GM21526 (cell line): ENCODE data around the gene SP100.
A peak's percentile ranks its signal among the peaks of the same experiment; 100 is the strongest.
"Not testable (repeated sequence)": the region's sequence is repeated elsewhere in the genome, so short reads cannot be mapped to it uniquely, and the experiment has no call there.

Experiments
- ATAC-seq: cut with Tn5 transposase; IDR thresholded peaks from one replicate; pipeline ENCODE4 v1.9.1; 2021; ENCODE audit warnings: moderate library complexity; ENCODE audit not compliant: unreplicated experiment, low FRiP score

SP100 gene

DNA sequence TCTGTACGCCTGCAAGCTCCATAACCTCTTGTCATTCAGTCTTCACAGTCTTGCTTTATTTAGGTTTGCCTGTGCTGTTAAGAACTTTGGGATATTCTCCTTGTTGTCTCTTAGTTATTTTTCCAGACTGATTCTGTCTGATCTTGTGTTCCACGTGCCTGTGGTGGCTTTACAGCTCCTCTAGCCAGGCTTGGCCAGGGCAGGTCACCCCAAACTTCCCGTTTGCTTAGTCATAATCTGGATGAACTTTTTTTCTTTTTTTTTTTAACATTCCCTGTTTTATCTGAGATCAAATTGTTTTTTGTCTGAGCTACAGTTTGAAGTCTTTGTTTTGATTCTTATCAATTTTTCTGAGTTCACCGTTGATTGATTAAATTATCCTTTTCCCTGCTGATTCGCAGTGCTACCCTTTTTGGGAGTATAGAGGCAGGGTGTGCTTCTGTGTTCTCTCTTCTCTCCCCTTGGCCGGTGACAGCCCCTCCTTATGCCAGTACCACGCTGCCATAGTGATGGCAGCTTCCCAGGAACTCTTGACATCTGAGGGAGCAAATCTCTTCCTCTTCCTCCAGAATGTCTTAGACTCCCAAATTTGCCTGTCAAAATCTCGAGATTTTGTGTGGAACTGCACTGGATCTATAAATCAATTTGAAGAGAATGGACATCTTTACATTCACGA is 2.5 kb downstream of the SP100 start:
- no peak for ATAC-seq

GRCh38 chr2:230419181-230419580 is 3.2 kb downstream of the SP100 start:
- ATAC-seq, result no peak

GRCh38 chr2:230422149-230422548 is 6.1 kb downstream of the SP100 start:
- no peak for ATAC-seq

- no peak for ATAC-seq
These were observed 8.0 kb downstream of the SP100 start for GRCh38 chr2:230423851-230424458.

DNA sequence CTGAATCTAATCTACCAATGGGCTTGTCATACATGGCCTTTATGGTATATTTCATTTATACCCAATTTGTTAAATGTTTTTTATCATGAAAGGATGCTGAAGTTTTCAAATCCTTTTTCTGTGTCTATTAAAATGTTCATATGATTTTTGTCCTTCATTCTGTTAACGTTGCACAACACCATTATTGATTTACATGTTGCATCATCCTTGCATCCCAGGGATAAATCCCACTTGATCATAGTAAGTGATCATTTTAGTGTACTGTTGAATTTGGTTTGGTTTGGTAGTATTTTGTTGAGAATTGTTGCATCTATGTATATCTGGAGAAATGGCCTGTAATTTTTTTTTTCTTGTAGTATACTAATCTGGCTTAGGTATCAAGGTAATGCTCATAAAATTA is 9.4 kb downstream of the SP100 start:
- ATAC-seq, result no peak

GRCh38 chr2:230429513-230429912 is 13.5 kb downstream of the SP100 start:
- ATAC-seq, result no peak

- ATAC-seq, result no peak
These were observed 15.2 kb downstream of the SP100 start for GRCh38 chr2:230430957-230431910.

DNA sequence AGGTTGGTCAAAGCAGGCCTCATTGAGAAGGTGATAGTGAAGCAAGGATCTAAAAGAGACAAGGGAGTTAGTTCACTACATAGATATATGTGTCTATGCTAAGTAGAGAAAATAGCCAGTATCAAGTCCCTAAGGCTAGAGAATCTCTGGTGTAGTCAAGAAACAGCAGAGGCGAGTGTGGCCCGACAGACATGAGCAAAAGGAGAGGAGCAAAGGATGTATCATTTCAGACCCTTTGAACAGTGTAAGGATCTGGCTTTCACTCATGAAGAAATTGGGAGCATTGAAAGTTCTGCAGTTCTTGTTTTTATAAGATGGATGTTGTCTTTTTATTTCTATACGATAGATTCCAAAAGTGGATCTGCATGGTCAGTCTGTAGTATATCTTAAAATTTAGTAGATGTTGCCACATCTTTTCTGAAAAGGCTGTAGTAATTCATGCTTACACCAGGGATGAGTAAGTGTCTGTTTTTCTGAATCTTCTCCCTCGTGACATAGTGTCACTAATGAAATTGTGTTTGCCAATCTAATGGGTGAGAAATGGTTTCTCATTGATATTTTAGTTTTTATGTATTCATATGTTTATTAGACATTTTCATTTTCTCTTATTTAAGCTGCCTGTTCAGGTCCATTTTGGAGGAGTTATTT is 18.8 kb downstream of the SP100 start:
- no peak for ATAC-seq

DNA sequence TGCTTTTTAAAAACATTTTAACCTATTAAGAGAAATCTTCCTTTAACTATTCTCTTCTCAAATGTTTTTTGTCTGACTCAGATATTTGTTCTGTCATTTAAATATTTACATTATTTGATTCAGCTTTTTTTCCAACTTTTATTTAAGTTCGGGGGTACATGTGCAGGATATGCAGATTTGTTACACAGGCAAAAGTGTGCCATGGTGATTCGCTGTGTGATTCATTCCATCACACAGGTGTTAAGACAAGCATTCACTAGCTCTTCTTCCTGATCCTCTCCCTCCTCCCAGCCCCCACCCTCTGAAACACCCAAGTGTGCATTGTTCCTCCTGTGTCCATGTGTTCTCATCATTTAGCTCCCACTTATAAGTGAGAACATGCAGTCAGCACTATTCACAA is 19.4 kb downstream of the SP100 start:
- ATAC-seq, result no peak

GRCh38 chr2:230439121-230439520 is 23.1 kb downstream of the SP100 start:
- not testable (repeated sequence) for ATAC-seq

DNA sequence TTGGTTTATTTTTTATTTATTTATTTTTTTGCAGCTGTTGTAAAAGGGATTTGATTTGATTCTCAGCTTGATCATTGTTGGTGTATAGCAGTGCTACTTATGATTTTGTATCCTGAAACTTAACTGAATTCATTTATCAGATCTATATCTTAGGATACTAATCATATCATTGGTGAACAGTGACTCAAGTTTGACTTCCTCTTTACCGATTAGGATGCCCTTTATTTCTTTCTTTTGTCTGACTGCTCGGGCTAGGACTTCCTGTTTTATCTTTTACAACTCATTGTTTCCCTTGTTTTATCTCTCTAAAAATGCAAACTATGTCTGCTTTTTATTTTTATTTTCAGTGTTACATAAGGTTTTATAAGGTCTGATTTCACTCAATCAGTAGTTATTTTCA is 23.6 kb downstream of the SP100 start:
- ATAC-seq, result no peak

- no peak for ATAC-seq
These were observed 25.4 kb downstream of the SP100 start for GRCh38 chr2:230441227-230441897.

DNA sequence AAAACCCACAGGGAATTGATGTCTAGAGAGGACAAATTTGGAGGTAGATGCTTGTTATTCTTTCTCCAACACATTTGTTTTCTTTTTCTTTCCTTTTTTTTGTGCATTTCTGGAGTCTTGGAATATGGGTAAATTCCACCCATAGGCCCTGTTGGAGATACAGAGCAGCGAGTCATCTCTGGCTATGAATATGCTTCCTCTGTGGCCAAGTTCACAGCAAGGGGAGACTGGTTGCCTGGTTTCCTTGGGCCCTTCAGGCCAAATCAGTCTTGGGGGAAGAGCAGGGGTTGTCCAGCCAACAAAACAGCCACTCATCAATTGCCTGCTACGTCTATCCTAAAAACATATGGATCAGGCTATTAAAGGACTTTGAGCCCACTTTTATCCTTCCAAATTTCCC is 27.5 kb downstream of the SP100 start:
- no peak for ATAC-seq

DNA sequence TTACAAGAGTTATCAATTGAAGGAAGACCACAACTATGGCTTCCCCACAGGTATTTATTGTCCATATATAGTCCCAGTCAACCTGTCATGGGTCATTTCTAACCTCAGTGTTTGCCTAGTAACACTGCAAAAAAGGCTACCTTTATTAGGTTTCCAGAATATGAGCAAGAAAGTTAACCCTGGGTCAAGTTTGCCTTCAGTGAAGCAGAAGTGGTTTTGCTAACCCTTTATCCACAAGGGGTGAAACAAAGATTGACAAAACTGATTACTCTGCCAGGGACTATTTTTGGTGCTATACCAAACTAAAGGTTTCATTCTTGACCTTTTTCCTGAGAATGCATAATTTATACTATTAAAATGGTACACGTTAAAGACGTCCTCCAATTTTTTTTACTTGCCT is 28.8 kb downstream of the SP100 start:
- ATAC-seq, result no peak

DNA sequence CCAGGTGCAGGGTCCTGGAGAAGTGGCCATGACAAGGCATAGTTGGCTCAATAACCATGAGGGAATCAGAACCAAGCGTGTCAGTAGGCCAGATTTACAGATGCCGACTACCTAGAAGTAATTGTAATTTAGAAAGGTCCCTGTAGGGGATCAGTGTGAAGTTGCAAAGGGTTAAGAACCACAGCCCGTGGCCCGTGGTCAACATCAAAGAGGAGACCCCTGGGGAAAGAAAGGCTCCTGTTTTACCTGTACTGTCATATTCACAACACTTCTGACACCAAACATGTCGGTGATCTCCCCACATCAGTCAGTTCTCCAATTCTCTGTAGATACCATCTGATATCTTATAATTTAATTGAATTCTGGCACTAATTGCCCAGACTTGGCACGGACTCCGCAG is 31.0 kb downstream of the SP100 start:
- ATAC-seq, result no peak

DNA sequence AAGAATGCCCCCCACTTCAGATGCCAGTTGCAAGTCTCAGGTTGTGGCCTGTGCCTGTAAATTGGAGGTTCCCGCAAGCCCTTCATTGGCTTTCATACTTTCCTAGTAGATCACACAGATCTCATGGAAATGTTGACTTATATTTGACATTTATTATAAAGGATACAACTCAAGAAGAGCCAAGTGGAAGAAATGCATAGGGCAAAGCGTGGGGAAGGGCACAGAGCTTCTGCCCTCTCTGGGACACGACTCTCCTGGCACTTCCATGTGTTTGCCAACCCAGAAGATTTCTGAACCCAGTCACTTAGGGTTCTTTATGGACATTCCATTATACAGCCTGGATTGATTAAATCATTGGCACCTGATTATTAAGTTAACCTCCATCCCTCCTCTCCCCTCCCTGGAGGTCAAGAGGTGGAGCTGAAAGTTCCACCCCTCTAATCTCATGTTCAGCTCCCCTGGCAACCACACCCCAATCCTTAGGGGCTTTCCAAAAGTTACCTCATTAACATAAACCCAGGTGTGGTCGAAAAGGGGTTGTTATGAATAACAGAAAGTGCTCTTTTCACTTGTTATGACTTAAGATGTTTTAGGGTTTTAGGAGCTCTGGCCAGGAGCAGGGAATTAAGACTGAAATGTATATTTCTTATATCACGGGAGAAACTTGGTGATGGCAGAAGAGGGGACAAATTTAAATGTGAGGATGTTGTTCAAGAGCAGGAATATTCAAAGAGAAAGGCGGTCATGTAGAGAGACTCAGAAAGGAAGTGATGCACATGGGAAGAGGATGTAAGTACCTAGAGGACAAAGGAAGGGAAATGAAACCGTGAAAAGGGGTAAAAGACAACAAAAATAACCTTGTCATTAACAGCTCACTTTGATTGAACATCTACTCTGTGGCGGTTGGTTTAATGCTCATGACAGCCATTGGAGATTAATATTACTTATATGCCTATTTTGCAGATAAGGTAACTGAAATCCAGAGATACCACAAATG is 31.8 kb downstream of the SP100 start:
- peak; percentile 73 for ATAC-seq

- ATAC-seq, result no peak
These were observed 34.0 kb downstream of the SP100 start for GRCh38 chr2:230449901-230450467.

DNA sequence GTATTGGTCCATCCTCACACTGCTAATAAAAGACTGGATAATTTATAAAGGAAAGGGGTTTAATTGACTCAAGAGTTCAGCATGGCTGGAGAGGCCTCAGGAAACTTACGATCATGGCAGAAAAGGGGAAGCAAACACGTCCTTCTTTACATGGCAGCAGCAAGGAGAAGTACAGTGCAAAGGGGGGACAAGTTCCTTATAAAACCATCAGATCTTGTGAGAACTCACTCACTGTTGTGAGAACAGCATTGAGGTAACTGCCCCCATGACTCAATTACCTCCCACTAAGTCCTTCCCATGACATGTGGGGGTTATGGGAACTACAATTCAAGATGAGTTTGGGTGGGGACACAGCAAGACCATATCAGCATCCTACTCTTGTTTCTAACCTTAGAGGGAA is 37.0 kb downstream of the SP100 start:
- no peak for ATAC-seq
